A549 (cell line): ENCODE results near the gene FNDC10. TPM values are rescaled to one million over a fixed set of nuclear protein-coding genes. Genes with fewer than 3 reads are reported as not detected.

Experiments used
- ATAC-seq, 2 experiments: fragments of 200-7000 bp in 1 of 2; fragments of >200 bp in 1 of 2; cut with Nextera tagmentation in 1 of 2; cut with Tn5 transposase in 1 of 2; 3 replicates each; pipeline versions ENCODE4 v1.8.0 to v1.9.1; 2018 to 2020; ENCODE audit warnings: mild to moderate bottlenecking in 1 of 2, moderate library complexity in 1 of 2
- CTCF ChIA-PET: fragments of 300-600 bp; sonication (Branson Sonifier 250); formaldehyde crosslinking; extraction: SDS; loops from one replicate; lab custom pipeline; 2021; ENCODE audit warnings: antibody characterized with exemption, inconsistent platforms; lab: Yijun Ruan, JAX
- POLR2A ChIA-PET: fragments of 350-600 bp; formaldehyde crosslinking; extraction: SDS; loops from one replicate; lab custom pipeline; 2021; ENCODE audit warnings: antibody characterized with exemption, inconsistent platforms; lab: Yijun Ruan, JAX
- DNase-seq, 2 experiments: peaks; one replicate each; pipeline versions ENCODE4 v3.0.0 to v3.0.0-alpha.2; 2011 to 2016; ENCODE audit warnings: low read depth in 1 of 2, low spot score in 1 of 2
- FAIRE-seq: peaks from 2 replicates; lab custom pipeline; 2011; peaks lifted over from hg19 to GRCh38; lab: Jason Lieb, UNC
- H3K27ac ChIP-seq, 2 experiments: fragments of >200 bp; sonication (Bioruptor Twin); formaldehyde crosslinking; 3 replicates each; pipeline ENCODE4 v1.5.1; 2016 to 2017
- H3K4me1 ChIP-seq: fragments of >200 bp; sonication (Bioruptor Twin); formaldehyde crosslinking; 3 replicates; pipeline ENCODE4 v1.6.1; 2016
- H3K4me2 ChIP-seq: fragments of >200 bp; sonication (Bioruptor Twin); formaldehyde crosslinking; 3 replicates; pipeline ENCODE4 v1.6.1; 2016
- H3K4me3 ChIP-seq: fragments of >200 bp; sonication (Bioruptor Twin); formaldehyde crosslinking; 3 replicates; pipeline ENCODE4 v1.5.1; 2016
- H3K9me3 ChIP-seq: fragments of >200 bp; sonication (Bioruptor Twin); formaldehyde crosslinking; 3 replicates; pipeline ENCODE4 v1.6.1; 2016
- CBX8 ChIP-seq: fragments of 200-600 bp; sonication (generic); IDR thresholded peaks from 2 replicates; pipeline ENCODE4 v1.6.1; 2016
- CEBPB ChIP-seq, 2 experiments: fragments of >200 bp in 1 of 2; sonication (Bioruptor Twin) in 1 of 2; formaldehyde crosslinking in 1 of 2; IDR thresholded peaks; 2 replicates each; pipeline ENCODE4 v1.6.1; 2012 to 2016
- FOSB ChIP-seq: fragments of 250-450 bp; sonication (Bioruptor Pico); IDR thresholded peaks from 2 replicates; pipeline ENCODE4 v1.5.0; 2020; ENCODE audit warnings: mild to moderate bottlenecking, moderate library complexity
- FOSL2 ChIP-seq, 2 experiments: fragments of 450-650 bp in 1 of 2; fragments of >200 bp in 1 of 2; sonication (Bioruptor Twin) in 1 of 2; formaldehyde crosslinking; IDR thresholded peaks; 2 replicates each; pipeline versions ENCODE4 v1.5.0 to v1.6.1; 2016 to 2020; ENCODE audit warnings: mild to moderate bottlenecking in 1 of 2, moderate library complexity in 1 of 2
- GATA3 ChIP-seq: IDR thresholded peaks from 2 replicates; pipeline ENCODE4 v1.6.1; 2012; ENCODE audit warnings: borderline replicate concordance
- HES2 ChIP-seq: fragments of >200 bp; sonication (Bioruptor Twin); formaldehyde crosslinking; IDR thresholded peaks from 2 replicates; pipeline ENCODE4 v1.6.1; 2016
- HOXB5 ChIP-seq: fragments of 250-450 bp; sonication (Bioruptor Pico); IDR thresholded peaks from 2 replicates; pipeline ENCODE4 v1.5.0; 2020; ENCODE audit warnings: mild to moderate bottlenecking, moderate library complexity
- JUN ChIP-seq, 2 experiments: fragments of >200 bp; sonication (Bioruptor Twin); formaldehyde crosslinking; IDR thresholded peaks; 2 replicates in 1 of 2; 3 replicates in 1 of 2; pipeline ENCODE4 v1.6.1; 2016 to 2017
- JUNB ChIP-seq: fragments of >200 bp; sonication (Bioruptor Twin); formaldehyde crosslinking; IDR thresholded peaks from 2 replicates; pipeline ENCODE4 v1.6.1; 2016
- KDM1A ChIP-seq: fragments of 200-600 bp; sonication (generic); IDR thresholded peaks from 2 replicates; pipeline ENCODE4 v1.6.1; 2016; ENCODE audit warnings: low read depth, mild to moderate bottlenecking
- MAFK ChIP-seq: fragments of 450-650 bp; IDR thresholded peaks from 2 replicates; pipeline ENCODE4 v1.6.1; 2014; ENCODE audit not compliant: partially characterized antibody
- NFE2L2 ChIP-seq: fragments of 150-350 bp; conservative IDR thresholded peaks from 2 replicates; pipeline ENCODE4 v1.6.1; 2014; ENCODE audit warnings: low read length
- NR3C1 ChIP-seq: fragments of >200 bp; sonication (Bioruptor Twin); formaldehyde crosslinking; IDR thresholded peaks from 3 replicates; pipeline ENCODE4 v1.6.1; 2017
- PBX3 ChIP-seq: IDR thresholded peaks from 2 replicates; pipeline ENCODE4 v1.6.1; 2012
- POLR2AphosphoS2 ChIP-seq: conservative IDR thresholded peaks from 2 replicates; pipeline ENCODE4 v1.6.1; 2012; ENCODE audit warnings: low read length, improper control_type of control experiment, inconsistent platforms
- RAD21 ChIP-seq, 2 experiments: fragments of >200 bp in 1 of 2; sonication (Bioruptor Twin) in 1 of 2; formaldehyde crosslinking in 1 of 2; IDR thresholded peaks in 1 of 2; conservative IDR thresholded peaks in 1 of 2; 2 replicates in 1 of 2; 3 replicates in 1 of 2; pipeline ENCODE4 v1.6.1; 2012 to 2018; ENCODE audit warnings: inconsistent platforms in 1 of 2
- RARB ChIP-seq: fragments of 250-450 bp; sonication (Bioruptor Pico); IDR thresholded peaks from 2 replicates; pipeline ENCODE4 v1.8.0; 2021; ENCODE audit warnings: mild to moderate bottlenecking, moderate library complexity
- RFX5 ChIP-seq: fragments of 450-650 bp; IDR thresholded peaks from 2 replicates; pipeline ENCODE4 v1.7.1; 2014; ENCODE audit warnings: antibody characterized with exemption, mild to moderate bottlenecking, moderate library complexity
- TP53 ChIP-seq: fragments of 250-450 bp; sonication (Bioruptor Pico); IDR thresholded peaks from 2 replicates; pipeline ENCODE4 v1.5.0; 2021; ENCODE audit warnings: mild to moderate bottlenecking, moderate library complexity
- USF2 ChIP-seq: fragments of 450-650 bp; IDR thresholded peaks from 2 replicates; pipeline ENCODE4 v1.6.1; 2014; ENCODE audit warnings: antibody characterized with exemption
- ZC3H11A ChIP-seq: fragments of 450-650 bp; IDR thresholded peaks from 2 replicates; pipeline ENCODE4 v1.6.1; 2014; ENCODE audit warnings: antibody characterized with exemption, mild to moderate bottlenecking
- ZNF302 ChIP-seq: fragments of 250-450 bp; sonication (Bioruptor Pico); IDR thresholded peaks from 2 replicates; pipeline ENCODE4 v1.9.0; 2021; ENCODE audit warnings: inconsistent platforms, mild to moderate bottlenecking, moderate library complexity
- WGBS: methylation state at CpG from one replicate; pipeline ENCODE4 v1.1.6; 2017; ENCODE audit errors: missing lambda C conversion rate; 5-methylcytosine and 5-hydroxymethylcytosine counted together
- polyA plus RNA-seq, 4 experiments: library from polyadenylated mRNA; depleted of rRNA in 3 of 4; stranded (reverse); fragments of >200 nt; fragmentation: RNase III in 1 of 4; extraction: RNeasy Plus Mini Kit Qiagen cat#74134 plus additional on column Dnase treatment in 1 of 4; gene quantifications; 2 replicates in 3 of 4; 3 replicates in 1 of 4; pipeline ENCODE4 v1.2.3, GENCODE V29; 2011 to 2017

Gene FNDC10
- polyA plus RNA-seq, 2 of the 4 experiments (the other 2 are of a cell fraction), result 0.56 to 4.0 TPM

GRCh38 chr1:1602304-1602967 lies 2.5 kb upstream of the FNDC10 start:
- Histone ChIP-seq H3K4me1 (peaks cover 7% of the 10 kb centered on the region), H3K4me3 (no peak overlapping the region), H3K27ac (no peak overlapping the region), H3K9me3 (no peaks in the 10 kb centered on the region), H3K4me2 (no peak overlapping the region)
- TF ChIP-seq HES2 (no peak), ZNF302 (no peak), CEBPB (IDR thresholded peaks at IDR 0.05) (no peak), RAD21 (conservative IDR thresholded peaks at IDR 0.05 in 1 of 2, IDR thresholded peaks at IDR 0.05 in 1 of 2) (no peak), ZC3H11A (no peak), FOSB (CRISPR knock-in tag) (no peak), RARB (CRISPR knock-in tag) (no peak), RFX5 (no peak), GATA3 (no peak), TP53 (no peak), POLR2AphosphoS2 (no peak), NFE2L2 (no peak), NR3C1 (no peak), HOXB5 (CRISPR knock-in tag) (no peak), MAFK (no peak), FOSL2 (IDR thresholded peaks at IDR 0.05) (no peak), FOSL2 (CRISPR knock-in tag; IDR thresholded peaks at IDR 0.05) (no peak), PBX3 (no peak), CBX8 (no peak)
- 54% methylated on average over 17 of the region's 18 CpGs for WGBS
- CTCF ChIA-PET, result interaction anchor here (0.9 kb wide), 1 partner anchor 10 kb away, joined by 3 read pairs; no protein-coding TSS in a partner anchor
- POLR2A ChIA-PET, result interaction anchor here (0.6 to 0.8 kb wide), 2 partner anchors 13 to 30 kb away, joined by 3 to 4 read pairs; partner anchors contain the start of gene MIB2
- ATAC-seq (no peak), DNase-seq (no peak), FAIRE-seq (no peak)

GRCh38 chr1:1601564-1602303 lies 1.8 kb upstream of the FNDC10 start:
- Histone ChIP-seq H3K27ac (no peak overlapping the region), H3K4me3 (no peak overlapping the region), H3K4me1 (peaks cover 11% of the 10 kb centered on the region), H3K4me2 (no peak overlapping the region), H3K9me3 (no peaks in the 10 kb centered on the region)
- no peak for DNase-seq
- TF ChIP-seq PBX3 (no peak), KDM1A (no peak), JUN (IDR thresholded peaks at IDR 0.05) (no peak), JUNB (no peak), ZC3H11A (no peak), USF2 (no peak), NFE2L2 (no peak)
- 85% methylated on average over 6 of the region's 15 CpGs for WGBS
- ChIA-PET POLR2A (interaction anchor here (0.8 kb wide), 1 partner anchor 14 kb away, joined by 3 read pairs; the partner anchor contains the start of gene MIB2), CTCF (no interaction called here)
- no peak for ATAC-seq
- FAIRE-seq, result no peak
